Sigmoid colon (tissue), 4 donors: ENCODE data around the gene BLMH.

Experiments
- CTCF ChIP-seq, 4 experiments: fragments of 450-650 bp in 3 of 4; fragments of 200-600 bp in 1 of 4; IDR thresholded peaks; one replicate each; pipeline ENCODE4 v1.5.1; 2016 to 2019; ENCODE audit warnings: antibody characterized with exemption in 4 of 4, mild to moderate bottlenecking in 3 of 4, moderate library complexity in 2 of 4
- POLR2A ChIP-seq, 2 donors: fragments of 450-650 bp; IDR thresholded peaks; one replicate each; pipeline ENCODE4 v1.6.1; 2016; ENCODE audit warnings: antibody characterized with exemption in 2 of 2, mild to moderate bottlenecking in 2 of 2, moderate library complexity in 2 of 2
- POLR2AphosphoS5 ChIP-seq, 4 donors: sonication (generic); formaldehyde crosslinking; IDR thresholded peaks; one replicate each; pipeline ENCODE4 v1.6.1; 2017; ENCODE audit warnings: antibody characterized with exemption in 4 of 4

GRCh38 chr17:30316736-30317135 lies 25.0 kb upstream of the BLMH start:
- TF ChIP-seq CTCF (IDR thresholded peaks at IDR 0.05) = no peak
- TF ChIP-seq POLR2A (IDR thresholded peaks at IDR 0.05) = no peak
- TF ChIP-seq POLR2AphosphoS5 (IDR thresholded peaks at IDR 0.05) = no peak
